HG02852 (cell line): ENCODE data around the gene TTC28.
"Not testable (repeated sequence)": the region's sequence is repeated elsewhere in the genome, so short reads cannot be mapped to it uniquely, and the experiment has no call there.

Experiments
- ATAC-seq: cut with Tn5 transposase; IDR thresholded peaks from one replicate; pipeline ENCODE4 v1.9.1; 2021; ENCODE audit warnings: mild to moderate bottlenecking, moderate library complexity; ENCODE audit not compliant: unreplicated experiment

Gene TTC28

GRCh38 chr22:28608546-28608945 lies 71.1 kb downstream of the TTC28 start:
- ATAC-seq, result no peak

DNA sequence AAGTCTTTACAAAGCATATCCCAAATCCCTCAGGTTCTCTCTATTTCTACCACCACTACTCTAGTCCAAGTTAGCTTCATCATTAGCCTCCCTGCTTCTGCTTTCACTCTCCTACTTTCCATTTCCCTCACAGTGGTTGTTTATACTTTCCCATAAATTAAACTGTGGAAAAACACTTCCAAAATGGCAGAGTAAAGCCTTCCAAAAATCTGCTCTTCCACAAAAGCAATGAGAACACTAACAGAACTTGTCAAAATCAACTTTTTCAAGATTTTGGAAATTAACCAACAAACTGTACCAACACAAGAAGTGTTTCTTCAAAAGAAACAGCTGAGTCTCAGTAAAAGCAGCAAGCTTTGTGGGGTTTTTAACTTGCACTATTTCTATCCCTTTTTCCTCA lies 71.8 kb downstream of the TTC28 start:
- no peak for ATAC-seq

GRCh38 chr22:28604966-28605761 lies 74.5 kb downstream of the TTC28 start:
- no peak for ATAC-seq

DNA sequence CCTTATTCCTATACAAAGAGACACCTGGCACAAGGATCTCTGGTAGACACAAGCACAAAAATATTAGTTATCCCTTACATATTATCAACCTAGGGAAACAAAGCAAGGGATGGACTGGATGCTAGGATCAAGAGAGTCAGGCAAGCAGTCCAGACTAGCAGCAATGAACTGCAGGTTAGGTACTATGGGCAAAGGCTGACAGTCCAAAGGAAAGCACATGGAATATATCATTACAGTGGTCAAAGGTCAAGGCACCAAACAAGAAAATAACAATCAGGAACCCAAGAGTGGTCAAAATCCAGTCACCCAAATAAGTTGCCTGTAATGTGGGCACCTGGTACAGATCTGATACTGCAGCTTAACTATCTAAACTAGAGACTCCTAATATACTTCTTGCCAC lies 77.7 kb downstream of the TTC28 start:
- ATAC-seq, result no peak

DNA sequence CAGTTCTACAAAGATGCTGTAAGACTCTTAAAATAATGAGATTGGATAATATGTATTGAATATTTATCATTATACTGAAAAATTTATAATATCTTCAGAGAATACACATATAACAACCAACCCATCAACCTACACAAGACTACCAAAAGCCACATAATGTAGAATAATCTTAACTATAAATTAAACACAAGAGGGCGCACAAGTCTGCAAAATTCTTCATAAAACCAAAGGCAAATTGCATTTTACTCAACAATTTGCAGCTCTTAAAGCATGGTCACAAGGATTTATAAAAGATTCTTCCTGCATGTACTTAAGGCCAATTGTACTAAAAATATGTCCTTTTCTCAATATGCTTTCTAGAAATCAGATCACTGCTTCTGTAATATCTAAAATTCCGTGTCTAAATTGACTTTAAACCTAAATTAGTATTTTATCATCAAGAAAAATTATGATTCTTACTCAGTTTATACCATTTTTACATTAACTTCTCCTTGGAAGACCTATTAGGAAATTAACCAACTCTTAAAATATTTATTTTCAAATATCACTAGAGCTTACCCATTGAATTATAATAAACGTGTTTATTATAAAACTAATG lies 79.0 kb downstream of the TTC28 start:
- ATAC-seq, result no peak

DNA sequence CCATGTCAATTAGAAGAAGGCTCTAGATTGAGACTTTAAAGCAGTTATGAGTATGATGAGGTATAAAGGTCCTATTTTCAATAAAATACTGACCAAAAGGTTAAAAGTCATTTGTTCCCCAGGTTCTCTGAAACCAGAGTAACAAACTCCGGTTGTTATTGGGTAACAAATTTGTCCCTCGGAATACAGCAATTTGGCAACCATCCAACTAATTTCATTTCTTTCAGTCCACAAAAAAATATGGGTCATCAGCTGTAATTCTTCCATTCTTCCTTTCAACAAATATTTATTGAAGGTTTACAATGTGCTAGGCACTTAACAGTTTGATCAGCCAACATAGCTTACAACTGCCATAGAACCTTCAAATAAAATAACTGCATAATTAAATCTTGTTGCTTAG lies 79.9 kb downstream of the TTC28 start:
- ATAC-seq, result no peak

DNA sequence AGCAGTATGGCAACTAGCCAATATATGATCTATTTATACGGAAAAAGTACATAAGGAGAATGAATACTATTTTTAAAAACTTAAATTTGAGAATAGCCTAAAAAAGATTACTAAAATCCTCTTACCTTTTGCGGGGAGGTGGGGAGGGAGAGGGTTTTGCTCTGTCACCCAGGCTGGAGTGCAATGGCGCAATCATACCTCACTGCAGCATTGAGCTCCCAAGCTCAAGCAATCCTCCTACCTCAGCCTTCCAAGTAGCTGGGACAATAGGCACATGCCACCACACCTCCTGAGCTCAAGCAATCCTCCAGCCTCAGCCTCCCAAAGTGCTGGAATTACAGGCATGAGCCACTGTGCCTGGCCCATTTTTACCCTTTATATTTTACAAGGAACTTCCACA lies 82.0 kb downstream of the TTC28 start:
- no peak for ATAC-seq

- no peak for ATAC-seq
Observed at GRCh38 chr22:28594797-28595462, 84.7 kb downstream of the TTC28 start.

DNA sequence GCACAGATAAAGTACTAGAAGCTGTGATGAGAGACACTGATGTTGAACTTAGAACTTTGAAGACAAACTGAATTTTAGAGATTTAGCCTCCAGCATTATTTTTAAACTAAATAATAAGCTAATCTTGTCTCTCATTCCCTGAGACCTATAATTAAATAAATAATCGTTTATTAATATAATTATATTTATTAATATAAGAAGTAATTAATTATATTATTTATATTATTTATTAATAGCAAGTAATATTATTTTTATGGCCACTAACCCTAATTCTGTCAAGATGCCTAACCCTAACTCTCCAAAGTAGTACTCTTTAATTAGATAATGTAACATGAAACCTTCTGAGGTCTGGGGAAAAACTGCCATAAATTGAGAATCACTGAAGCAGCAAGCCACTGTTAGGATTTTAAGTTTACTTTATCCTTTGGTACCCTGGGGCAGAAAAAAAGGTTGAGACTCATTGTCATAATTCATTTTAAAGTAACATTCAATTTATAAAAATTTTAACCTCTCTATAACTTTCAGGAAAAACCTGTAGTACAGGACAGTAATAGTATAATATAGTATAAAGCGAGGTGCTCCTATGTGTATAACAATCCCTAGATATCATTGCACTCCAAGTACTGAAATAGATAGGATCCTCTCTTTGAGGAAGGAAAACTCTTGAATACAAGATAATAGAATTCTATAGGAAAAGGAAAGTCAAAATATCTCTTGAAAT lies 85.4 kb downstream of the TTC28 start:
- ATAC-seq, result no peak

- no peak for ATAC-seq
Observed at GRCh38 chr22:28593299-28593698, 86.3 kb downstream of the TTC28 start.

DNA sequence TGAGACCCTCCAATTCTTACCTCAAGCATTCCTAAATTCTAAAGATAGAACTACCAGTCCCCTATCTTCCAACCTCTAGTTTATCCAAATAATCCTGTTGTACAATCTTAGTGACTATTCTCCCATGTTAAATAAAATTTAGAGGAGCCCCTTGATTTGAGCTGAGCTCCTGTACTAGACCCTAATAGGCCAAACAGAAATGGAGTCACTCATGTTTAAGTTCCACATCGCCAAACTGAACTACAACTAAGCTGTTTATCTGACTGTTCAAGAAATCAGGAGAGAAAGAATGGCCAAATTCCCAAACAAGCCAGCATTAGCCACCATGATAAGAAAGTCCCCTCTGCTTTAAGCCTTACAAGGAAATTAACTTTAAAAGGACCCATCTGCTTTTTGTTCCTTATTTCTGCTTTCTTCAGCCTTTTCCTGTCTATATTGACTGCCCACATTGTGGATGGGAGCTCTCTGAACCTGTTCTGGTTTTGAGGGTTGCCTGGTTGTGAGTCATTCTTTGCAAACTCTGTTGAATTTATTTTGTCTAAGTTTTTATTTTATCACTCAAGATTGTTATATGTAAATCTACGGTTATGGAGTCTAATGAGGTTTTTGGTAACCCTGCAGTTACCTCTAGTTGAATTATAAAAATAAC lies 90.4 kb downstream of the TTC28 start:
- no peak for ATAC-seq

GRCh38 chr22:28585324-28585723 lies 94.3 kb downstream of the TTC28 start:
- ATAC-seq, result no peak

DNA sequence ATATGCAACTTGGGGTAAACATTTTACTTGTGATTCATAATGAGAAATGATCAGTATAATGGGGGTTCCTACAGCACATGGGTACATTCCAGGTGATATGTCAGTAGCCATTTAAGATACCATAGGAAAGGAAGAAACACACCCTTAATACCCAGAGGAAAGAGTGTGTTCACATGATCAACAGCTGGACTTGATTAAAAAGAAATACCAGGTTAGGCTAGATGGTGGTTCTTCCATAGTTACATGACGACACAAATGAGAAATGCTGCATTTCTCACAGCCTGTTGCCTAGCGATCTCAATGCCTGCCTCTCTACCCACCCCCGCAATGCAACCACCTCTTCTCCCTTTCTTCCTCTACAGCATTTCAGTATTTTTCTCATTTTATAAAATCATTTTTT lies 96.8 kb downstream of the TTC28 start:
- ATAC-seq, result no peak

- no peak for ATAC-seq
Observed at GRCh38 chr22:28581016-28581415, 98.6 kb downstream of the TTC28 start.

DNA sequence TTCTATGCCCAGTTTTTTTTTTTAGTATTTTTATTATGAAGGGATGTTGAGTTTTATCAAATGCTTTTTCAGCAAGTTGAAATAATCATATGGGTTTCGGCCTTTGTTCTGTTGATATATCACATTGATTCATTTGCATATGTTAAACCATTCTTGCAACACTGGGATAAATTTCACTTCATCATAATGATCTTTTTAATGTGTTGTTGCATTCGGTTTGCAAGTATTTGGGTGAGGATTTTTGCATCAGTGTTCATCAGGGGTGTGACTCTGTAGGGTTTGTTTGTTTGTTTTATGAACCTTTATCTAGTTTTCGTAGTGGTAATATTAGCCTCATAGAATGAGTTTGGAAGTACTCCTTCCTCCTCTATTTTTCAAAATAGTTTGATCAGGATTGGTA lies 103.5 kb downstream of the TTC28 start:
- no peak for ATAC-seq

DNA sequence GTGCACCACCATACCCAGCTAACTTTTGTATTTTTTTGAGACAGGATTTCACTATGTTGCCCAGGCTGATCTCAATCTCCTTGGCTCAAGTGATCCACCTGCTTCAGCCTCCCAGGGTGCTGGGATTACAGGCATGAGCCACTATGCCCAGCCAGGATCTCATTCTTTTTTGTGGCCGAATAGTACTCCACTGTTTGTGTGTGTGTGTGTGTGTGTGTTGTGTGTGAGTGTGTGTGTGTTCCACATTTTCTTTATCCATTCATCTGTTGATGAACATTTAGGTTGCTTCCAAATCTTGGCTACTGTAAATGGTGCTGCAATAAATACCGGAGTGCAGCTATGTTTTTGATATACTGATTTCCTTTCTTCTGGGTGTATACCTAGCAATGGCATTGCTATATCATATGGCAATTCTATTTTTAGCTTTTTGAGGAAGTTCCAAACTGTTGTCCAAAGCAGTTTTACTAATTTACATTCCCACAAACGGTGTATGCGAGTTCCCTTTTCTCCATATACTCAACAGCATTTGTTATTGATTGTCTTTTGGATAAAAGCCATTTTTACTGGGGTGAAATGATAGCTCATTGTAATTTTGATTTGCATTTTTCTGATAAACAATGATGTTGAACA lies 105.4 kb downstream of the TTC28 start:
- no peak for ATAC-seq

DNA sequence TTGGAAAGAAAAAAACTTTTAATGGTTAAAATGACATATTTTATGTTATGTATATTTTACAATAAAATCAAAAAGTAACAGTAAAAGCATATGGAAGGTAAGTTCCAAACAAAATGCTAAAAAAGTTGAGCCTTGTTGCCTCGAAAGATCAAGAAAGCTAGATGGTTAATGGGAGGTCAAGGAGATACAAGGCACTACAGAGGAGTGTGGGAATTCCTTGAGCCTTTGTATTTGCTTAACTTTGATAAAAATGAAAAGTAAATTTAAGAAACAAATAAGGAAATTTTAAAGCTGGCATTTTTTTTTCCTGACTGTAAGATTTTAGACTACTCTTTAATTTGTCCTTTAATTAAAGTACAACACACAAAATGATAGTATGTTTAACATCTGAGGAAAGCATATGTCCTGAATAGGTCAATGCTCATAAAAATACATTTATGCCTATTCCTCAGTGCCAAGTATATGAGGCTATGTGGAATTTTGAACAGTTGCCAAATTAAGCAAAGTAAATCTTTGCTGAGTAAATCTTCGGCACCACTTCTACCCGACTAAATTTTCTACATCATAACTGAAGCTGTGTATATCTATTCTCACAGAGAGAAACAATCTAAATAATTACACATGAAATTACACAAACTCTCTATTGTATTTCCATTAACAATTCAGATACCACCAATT lies 108.8 kb downstream of the TTC28 start:
- no peak for ATAC-seq

DNA sequence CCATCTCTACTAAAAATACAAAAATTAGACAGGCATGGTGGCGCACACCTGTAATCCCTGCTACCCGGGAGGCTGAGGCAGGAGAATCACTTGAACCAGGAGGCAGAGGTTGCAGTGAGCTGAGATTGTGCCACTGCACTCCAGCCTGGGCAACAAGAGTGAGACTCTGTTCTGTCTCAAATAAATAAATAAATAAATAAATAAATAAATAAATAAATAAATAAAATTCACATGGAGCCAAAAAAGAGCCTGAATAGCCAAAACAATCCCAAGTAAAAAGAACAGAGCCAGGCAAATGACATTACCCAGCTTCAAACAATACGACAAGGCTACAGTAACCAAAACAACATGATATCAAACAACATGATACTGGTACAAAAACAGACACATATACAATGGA lies 110.7 kb downstream of the TTC28 start:
- not testable (repeated sequence) for ATAC-seq

- ATAC-seq, result no peak
Observed at GRCh38 chr22:28568099-28568498, 111.5 kb downstream of the TTC28 start.

DNA sequence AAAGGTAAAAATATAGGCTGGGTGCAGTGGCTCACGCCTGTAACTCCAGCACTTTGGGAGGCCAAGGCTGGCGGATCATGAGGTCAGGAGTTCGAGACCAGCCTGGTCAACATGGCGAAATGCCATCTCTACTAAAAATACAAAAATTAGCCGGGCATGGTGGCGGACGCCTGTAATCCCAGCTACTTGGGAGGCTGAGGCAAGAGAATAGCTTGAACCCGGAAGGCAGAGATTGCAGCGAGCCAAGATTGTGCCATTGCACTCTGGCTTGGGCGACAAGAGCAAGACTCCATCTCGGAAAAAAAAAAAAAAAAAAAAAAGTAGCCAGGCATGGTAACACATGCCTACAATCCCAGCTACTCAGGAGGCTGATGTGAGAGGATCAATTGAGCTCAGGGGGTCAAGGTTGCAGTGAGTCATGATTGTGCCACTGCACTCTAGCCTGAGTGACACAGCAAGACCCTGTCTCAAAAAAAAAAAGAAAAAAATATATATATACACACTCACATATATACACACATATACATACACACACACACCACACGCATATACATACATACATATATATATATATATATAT lies 112.6 kb downstream of the TTC28 start:
- not testable (repeated sequence) for ATAC-seq
